K562 (cell line): ENCODE measurements around the gene RRAD. TPM values are rescaled to one million over a fixed set of nuclear protein-coding genes. Genes with fewer than 3 reads are reported as not detected.

ENCODE experiments used
- CEBPB ChIP-seq: fragments of 450-650 bp; IDR thresholded peaks from 2 replicates; pipeline ENCODE4 v1.6.1; 2016; ENCODE audit warnings: missing genetic modification characterization, missing compliant biosample characterization
- ETS1 ChIP-seq: conservative IDR thresholded peaks from 2 replicates; pipeline ENCODE4 v1.6.1; 2011; ENCODE audit warnings: low read depth, mild to moderate bottlenecking, low read length; ENCODE audit not compliant: control insufficient read depth
- NR4A1 ChIP-seq, 2 experiments: fragments of 250-450 bp in 1 of 2; fragments of 450-650 bp in 1 of 2; sonication (Bioruptor Pico) in 1 of 2; IDR thresholded peaks; 2 replicates each; pipeline versions ENCODE4 v1.4.0 to v1.6.1; 2016 to 2020; ENCODE audit warnings: mild to moderate bottlenecking in 2 of 2, missing compliant biosample characterization in 1 of 2, missing genetic modification characterization in 1 of 2, moderate library complexity in 1 of 2
- POLR2H ChIP-seq: IDR thresholded peaks from 2 replicates; pipeline ENCODE4 v1.6.1; 2016; ENCODE audit warnings: missing genetic modification characterization, low read depth, mild to moderate bottlenecking, control low read depth, missing compliant biosample characterization, moderate library complexity
- RREB1 ChIP-seq: fragments of 250-450 bp; sonication (Bioruptor Pico); IDR thresholded peaks from 2 replicates; pipeline ENCODE4 v1.4.0; 2020
- ZNF384 ChIP-seq: IDR thresholded peaks from 2 replicates; pipeline ENCODE4 v1.6.1; 2012; ENCODE audit warnings: low read depth, low read length, improper control_type of control experiment
- ZNF830 ChIP-seq: fragments of 250-450 bp; sonication (Bioruptor Pico); IDR thresholded peaks from 2 replicates; pipeline ENCODE4 v1.5.0; 2021; ENCODE audit warnings: mild to moderate bottlenecking
- polyA plus RNA-seq, 8 experiments: library from polyadenylated mRNA; depleted of rRNA in 4 of 8; stranded (reverse) in 5 of 8; unstranded in 3 of 8; fragments of >200 nt; fragmentation: Nextera tagmentation in 2 of 8; fragmentation: Illumina TruSeq in 1 of 8; extraction: Ambion mirVana in 2 of 8; extraction: Trizol in 1 of 8; gene quantifications; 2 replicates each; pipeline versions ENCODE4 v1.2.1 to v1.2.3, GENCODE V29; 2011 to 2014; ENCODE audit warnings: inconsistent platforms in 1 of 8, missing spikeins in 1 of 8
- total RNA-seq, 7 experiments: library from RNA; depleted of rRNA in 6 of 7; stranded (reverse); fragments of >200 nt in 6 of 7; fragmentation: Illumina TruSeq in 2 of 7; extraction: Trizol in 2 of 7; gene quantifications; 2 replicates each; pipeline versions ENCODE4 v1.2.1 to v1.2.3, GENCODE V29; 2011 to 2021; ENCODE audit warnings: low replicate concordance in 1 of 7
- TF ChIP-seq, protein P1 (sequence below): IDR thresholded peaks from 3 replicates; pipeline ENCODE4 v1.6.1; 2011; ENCODE audit warnings: borderline replicate concordance, mild to moderate bottlenecking; ENCODE audit not compliant: insufficient read length, insufficient read depth
- TF ChIP-seq, protein P2 (sequence below): sonication (generic); formaldehyde crosslinking; IDR thresholded peaks from 2 replicates; pipeline ENCODE4 v1.8.1; 2023; ENCODE audit warnings: mild to moderate bottlenecking, missing genetic modification reagents
- TF ChIP-seq, protein P3 (sequence below): IDR thresholded peaks from 2 replicates; pipeline ENCODE4 v1.6.1; 2014; ENCODE audit warnings: antibody characterized with exemption
- TF ChIP-seq, protein P4 (sequence below): IDR thresholded peaks from 2 replicates; pipeline ENCODE4 v1.6.1; 2012; ENCODE audit warnings: low read depth, low read length, improper control_type of control experiment, borderline replicate concordance

RRAD gene
- total and polyA plus RNA-seq, 9 of the 15 experiments (the other 6 are each of a cell fraction or from before 2014, with no cell fraction given) = 0.09 to 0.20 (median 0.13) TPM; not detected in 5

GRCh38 chr16:66872943-66873684 lies 52.2 kb downstream of the RRAD start (continued):
- TF ChIP-seq, protein P1, sequence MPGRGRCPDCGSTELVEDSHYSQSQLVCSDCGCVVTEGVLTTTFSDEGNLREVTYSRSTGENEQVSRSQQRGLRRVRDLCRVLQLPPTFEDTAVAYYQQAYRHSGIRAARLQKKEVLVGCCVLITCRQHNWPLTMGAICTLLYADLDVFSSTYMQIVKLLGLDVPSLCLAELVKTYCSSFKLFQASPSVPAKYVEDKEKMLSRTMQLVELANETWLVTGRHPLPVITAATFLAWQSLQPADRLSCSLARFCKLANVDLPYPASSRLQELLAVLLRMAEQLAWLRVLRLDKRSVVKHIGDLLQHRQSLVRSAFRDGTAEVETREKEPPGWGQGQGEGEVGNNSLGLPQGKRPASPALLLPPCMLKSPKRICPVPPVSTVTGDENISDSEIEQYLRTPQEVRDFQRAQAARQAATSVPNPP = no peak
- TF ChIP-seq RREB1 (no peak), CEBPB (tag) (no peak), ETS1 (peak; percentile 73), ZNF384 (no peak), NR4A1 (CRISPR knock-in tag; IDR thresholded peaks at IDR 0.05) (no peak), NR4A1 (tag; IDR thresholded peaks at IDR 0.05) (peak; percentile 49; the same call in 1 of the 2 replicates), ZNF830 (CRISPR knock-in tag) (no peak), POLR2H (tag) (no peak)
- TF ChIP-seq, protein P2, sequence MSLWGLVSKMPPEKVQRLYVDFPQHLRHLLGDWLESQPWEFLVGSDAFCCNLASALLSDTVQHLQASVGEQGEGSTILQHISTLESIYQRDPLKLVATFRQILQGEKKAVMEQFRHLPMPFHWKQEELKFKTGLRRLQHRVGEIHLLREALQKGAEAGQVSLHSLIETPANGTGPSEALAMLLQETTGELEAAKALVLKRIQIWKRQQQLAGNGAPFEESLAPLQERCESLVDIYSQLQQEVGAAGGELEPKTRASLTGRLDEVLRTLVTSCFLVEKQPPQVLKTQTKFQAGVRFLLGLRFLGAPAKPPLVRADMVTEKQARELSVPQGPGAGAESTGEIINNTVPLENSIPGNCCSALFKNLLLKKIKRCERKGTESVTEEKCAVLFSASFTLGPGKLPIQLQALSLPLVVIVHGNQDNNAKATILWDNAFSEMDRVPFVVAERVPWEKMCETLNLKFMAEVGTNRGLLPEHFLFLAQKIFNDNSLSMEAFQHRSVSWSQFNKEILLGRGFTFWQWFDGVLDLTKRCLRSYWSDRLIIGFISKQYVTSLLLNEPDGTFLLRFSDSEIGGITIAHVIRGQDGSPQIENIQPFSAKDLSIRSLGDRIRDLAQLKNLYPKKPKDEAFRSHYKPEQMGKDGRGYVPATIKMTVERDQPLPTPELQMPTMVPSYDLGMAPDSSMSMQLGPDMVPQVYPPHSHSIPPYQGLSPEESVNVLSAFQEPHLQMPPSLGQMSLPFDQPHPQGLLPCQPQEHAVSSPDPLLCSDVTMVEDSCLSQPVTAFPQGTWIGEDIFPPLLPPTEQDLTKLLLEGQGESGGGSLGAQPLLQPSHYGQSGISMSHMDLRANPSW (CRISPR knock-in tag) = no peak
- TF ChIP-seq, protein P3, sequence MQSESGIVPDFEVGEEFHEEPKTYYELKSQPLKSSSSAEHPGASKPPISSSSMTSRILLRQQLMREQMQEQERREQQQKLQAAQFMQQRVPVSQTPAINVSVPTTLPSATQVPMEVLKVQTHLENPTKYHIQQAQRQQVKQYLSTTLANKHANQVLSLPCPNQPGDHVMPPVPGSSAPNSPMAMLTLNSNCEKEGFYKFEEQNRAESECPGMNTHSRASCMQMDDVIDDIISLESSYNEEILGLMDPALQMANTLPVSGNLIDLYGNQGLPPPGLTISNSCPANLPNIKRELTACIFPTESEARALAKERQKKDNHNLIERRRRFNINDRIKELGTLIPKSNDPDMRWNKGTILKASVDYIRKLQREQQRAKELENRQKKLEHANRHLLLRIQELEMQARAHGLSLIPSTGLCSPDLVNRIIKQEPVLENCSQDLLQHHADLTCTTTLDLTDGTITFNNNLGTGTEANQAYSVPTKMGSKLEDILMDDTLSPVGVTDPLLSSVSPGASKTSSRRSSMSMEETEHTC = no peak
- TF ChIP-seq, protein P4, sequence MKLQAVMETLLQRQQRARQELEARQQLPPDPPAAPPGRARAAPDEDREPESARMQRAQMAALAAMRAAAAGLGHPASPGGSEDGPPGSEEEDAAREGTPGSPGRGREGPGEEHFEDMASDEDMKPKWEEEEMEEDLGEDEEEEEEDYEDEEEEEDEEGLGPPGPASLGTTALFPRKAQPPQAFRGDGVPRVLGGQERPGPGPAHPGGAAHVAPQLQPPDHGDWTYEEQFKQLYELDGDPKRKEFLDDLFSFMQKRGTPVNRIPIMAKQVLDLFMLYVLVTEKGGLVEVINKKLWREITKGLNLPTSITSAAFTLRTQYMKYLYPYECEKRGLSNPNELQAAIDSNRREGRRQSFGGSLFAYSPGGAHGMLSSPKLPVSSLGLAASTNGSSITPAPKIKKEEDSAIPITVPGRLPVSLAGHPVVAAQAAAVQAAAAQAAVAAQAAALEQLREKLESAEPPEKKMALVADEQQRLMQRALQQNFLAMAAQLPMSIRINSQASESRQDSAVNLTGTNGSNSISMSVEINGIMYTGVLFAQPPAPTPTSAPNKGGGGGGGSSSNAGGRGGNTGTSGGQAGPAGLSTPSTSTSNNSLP = no peak
